Breast epithelium (tissue), 4 donors: Measurements from ENCODE around the gene HLA-DMA. TPM values are rescaled to one million over a fixed set of nuclear protein-coding genes. Genes with fewer than 3 reads are reported as not detected.

Experiments
- DNase-seq, 2 donors: peaks; one replicate each; pipeline ENCODE4 v3.0.0-alpha.2; 2019; ENCODE audit warnings: low spot score in 2 of 2
- H3K27ac ChIP-seq, 2 donors: fragments of 200-600 bp; sonication (generic) in 1 of 2; one replicate each; pipeline ENCODE4 v1.5.1; 2016 to 2019; ENCODE audit warnings: mild to moderate bottlenecking in 1 of 2
- H3K27me3 ChIP-seq, 2 donors: fragments of 200-600 bp; sonication (generic) in 1 of 2; one replicate each; pipeline versions ENCODE4 v1.5.1 to v1.6.0; 2017 to 2019; ENCODE audit warnings: control low read depth in 1 of 2, mild to moderate bottlenecking in 1 of 2
- H3K36me3 ChIP-seq: fragments of 200-600 bp; one replicate; pipeline ENCODE4 v1.5.1; 2019
- H3K4me1 ChIP-seq, 2 donors: fragments of 200-600 bp; sonication (generic); one replicate each; pipeline ENCODE4 v1.5.1; 2016 to 2019; ENCODE audit warnings: control low read depth in 1 of 2
- H3K4me3 ChIP-seq, 3 donors: fragments of 200-600 bp; sonication (generic); 1 replicate in 2 of 3; 2 replicates in 1 of 3; pipeline ENCODE4 v1.5.1; 2016 to 2019; ENCODE audit warnings: mild to moderate bottlenecking in 3 of 3, moderate library complexity in 2 of 3
- H3K9me3 ChIP-seq, 2 donors: fragments of 200-600 bp; sonication (generic) in 1 of 2; one replicate each; pipeline ENCODE4 v1.5.1; 2016 to 2019; ENCODE audit warnings: control low read depth in 1 of 2
- POLR2A ChIP-seq: fragments of 450-650 bp; IDR thresholded peaks from one replicate; pipeline ENCODE4 v1.6.1; 2016; ENCODE audit warnings: antibody characterized with exemption, mild to moderate bottlenecking, moderate library complexity
- POLR2AphosphoS5 ChIP-seq, 3 donors: sonication (generic); formaldehyde crosslinking; IDR thresholded peaks; one replicate each; pipeline ENCODE4 v1.6.1; 2017; ENCODE audit warnings: antibody characterized with exemption in 3 of 3
- intact Hi-C: fragments of 100-400 bp; cut with DNase I; formaldehyde crosslinking; loops from one replicate; pipeline ENCODE4 v1.15.1; 2023; ENCODE audit warnings: low total_unique reads
- total RNA-seq, 3 donors: library from RNA; depleted of rRNA; stranded (reverse); fragments of >200 nt; gene quantifications; one replicate each; pipeline ENCODE4 v1.1.0, GENCODE V29; 2016
- TF ChIP-seq, protein P1 (sequence below), 3 donors: fragments of 450-650 bp; IDR thresholded peaks; one replicate each; pipeline ENCODE4 v1.5.1; 2016 to 2017; ENCODE audit warnings: antibody characterized with exemption in 3 of 3, mild to moderate bottlenecking in 3 of 3, moderate library complexity in 3 of 3

The HLA-DMA gene
- total RNA-seq, 3 donors from 2014 or later, result 28.5 to 41.9 (median 30.9) TPM

GRCh38 chr6:32982702-32983492, 30.0 kb upstream of the HLA-DMA start:
- no peaks in the 10 kb centered on the region for H3K9me3 ChIP-seq
- peak overlapping the region in 1 of 2 donors; percentile 16 for H3K27ac ChIP-seq
- H3K4me3 ChIP-seq, result no peak overlapping the region
- DNase-seq, result no peak
- no peak for TF ChIP-seq POLR2AphosphoS5 (IDR thresholded peaks at IDR 0.05)
- TF ChIP-seq, protein P1, sequence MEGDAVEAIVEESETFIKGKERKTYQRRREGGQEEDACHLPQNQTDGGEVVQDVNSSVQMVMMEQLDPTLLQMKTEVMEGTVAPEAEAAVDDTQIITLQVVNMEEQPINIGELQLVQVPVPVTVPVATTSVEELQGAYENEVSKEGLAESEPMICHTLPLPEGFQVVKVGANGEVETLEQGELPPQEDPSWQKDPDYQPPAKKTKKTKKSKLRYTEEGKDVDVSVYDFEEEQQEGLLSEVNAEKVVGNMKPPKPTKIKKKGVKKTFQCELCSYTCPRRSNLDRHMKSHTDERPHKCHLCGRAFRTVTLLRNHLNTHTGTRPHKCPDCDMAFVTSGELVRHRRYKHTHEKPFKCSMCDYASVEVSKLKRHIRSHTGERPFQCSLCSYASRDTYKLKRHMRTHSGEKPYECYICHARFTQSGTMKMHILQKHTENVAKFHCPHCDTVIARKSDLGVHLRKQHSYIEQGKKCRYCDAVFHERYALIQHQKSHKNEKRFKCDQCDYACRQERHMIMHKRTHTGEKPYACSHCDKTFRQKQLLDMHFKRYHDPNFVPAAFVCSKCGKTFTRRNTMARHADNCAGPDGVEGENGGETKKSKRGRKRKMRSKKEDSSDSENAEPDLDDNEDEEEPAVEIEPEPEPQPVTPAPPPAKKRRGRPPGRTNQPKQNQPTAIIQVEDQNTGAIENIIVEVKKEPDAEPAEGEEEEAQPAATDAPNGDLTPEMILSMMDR (IDR thresholded peaks at IDR 0.05), result no peak
- no peak for TF ChIP-seq POLR2A
- peaks cover 12% of the 10 kb centered on the region for H3K36me3 ChIP-seq
- H3K4me1 ChIP-seq, result no peaks in the 10 kb centered on the region
- intact Hi-C loops, result loop anchor here (5.0 kb wide), 1 partner anchor 106 kb away; no protein-coding TSS in a partner anchor
- no peaks in the 10 kb centered on the region for H3K27me3 ChIP-seq

GRCh38 chr6:32982084-32982701, 29.3 kb upstream of the HLA-DMA start:
- Histone ChIP-seq H3K27me3 (no peaks in the 10 kb centered on the region), H3K4me3 (no peak overlapping the region), H3K4me1 (no peaks in the 10 kb centered on the region), H3K9me3 (no peaks in the 10 kb centered on the region), H3K36me3 (peaks cover 17% of the 10 kb centered on the region), H3K27ac (peak overlapping the region in 1 of 2 donors; percentile 4)
- DNase-seq, result no peak
- intact Hi-C loops, result loop anchor here (5.0 kb wide), 1 partner anchor 105 kb away; no protein-coding TSS in a partner anchor
- TF ChIP-seq POLR2A (no peak), POLR2AphosphoS5 (IDR thresholded peaks at IDR 0.05) (no peak)
- TF ChIP-seq, protein P1 (IDR thresholded peaks at IDR 0.05), result no peak

DNA sequence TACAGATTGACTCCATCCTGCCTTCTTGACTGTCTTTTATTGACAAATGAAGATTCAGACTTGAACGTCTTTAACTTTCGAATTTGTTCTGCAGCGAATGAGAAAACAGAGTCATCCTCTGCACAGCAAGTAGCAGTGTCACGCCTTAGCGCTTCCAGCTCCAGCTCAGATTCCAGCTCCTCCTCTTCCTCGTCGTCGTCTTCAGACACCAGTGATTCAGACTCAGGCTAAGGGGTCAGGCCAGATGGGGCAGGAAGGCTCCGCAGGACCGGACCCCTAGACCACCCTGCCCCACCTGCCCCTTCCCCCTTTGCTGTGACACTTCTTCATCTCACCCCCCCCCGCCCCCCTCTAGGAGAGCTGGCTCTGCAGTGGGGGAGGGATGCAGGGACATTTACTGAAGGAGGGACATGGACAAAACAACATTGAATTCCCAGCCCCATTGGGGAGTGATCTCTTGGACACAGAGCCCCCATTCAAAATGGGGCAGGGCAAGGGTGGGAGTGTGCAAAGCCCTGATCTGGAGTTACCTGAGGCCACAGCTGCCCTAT, 27.7 kb upstream of the HLA-DMA start:
- DNase-seq, result no peak
- TF ChIP-seq POLR2AphosphoS5 (IDR thresholded peaks at IDR 0.05), result no peak
- TF ChIP-seq POLR2A, result no peak
- TF ChIP-seq, protein P1 (IDR thresholded peaks at IDR 0.05), result no peak
- Histone ChIP-seq H3K4me1 (peaks cover 0 to 9% of the 10 kb centered on the region in 2 donors), H3K27ac (no peak overlapping the region), H3K9me3 (no peaks in the 10 kb centered on the region), H3K4me3 (no peak overlapping the region), H3K36me3 (peaks cover 22% of the 10 kb centered on the region), H3K27me3 (no peaks in the 10 kb centered on the region)
- intact Hi-C loops, result loop anchor here (5.0 kb wide), 1 partner anchor 103 kb away; no protein-coding TSS in a partner anchor

DNA sequence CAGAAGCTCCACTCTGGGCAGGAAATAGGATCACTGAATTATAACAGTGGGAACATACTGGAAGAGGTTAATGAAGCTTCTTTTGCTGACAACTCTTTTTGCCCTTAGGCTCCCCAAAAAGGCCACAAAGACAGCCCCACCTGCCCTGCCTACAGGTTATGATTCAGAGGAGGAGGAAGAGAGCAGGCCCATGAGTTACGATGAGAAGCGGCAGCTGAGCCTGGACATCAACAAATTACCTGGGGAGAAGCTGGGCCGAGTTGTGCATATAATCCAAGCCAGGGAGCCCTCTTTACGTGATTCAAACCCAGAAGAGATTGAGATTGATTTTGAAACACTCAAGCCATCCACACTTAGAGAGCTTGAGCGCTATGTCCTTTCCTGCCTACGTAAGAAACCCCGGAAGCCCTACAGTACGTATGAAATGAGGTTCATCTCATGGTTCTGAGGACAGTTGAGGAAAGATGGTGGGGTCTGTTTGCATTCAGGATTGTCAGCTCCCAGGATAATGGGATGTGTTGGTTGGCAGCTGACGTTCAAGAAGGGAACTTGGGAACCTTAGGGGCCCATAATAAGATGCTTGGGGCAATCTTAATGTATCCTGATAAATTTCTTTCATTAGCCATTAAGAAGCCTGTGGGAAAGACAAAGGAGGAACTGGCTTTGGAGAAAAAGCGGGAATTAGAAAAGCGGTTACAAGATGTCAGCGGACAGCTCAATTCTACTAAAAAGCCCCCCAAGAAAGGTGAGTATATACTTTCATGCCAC, 27.0 kb upstream of the HLA-DMA start:
- Histone ChIP-seq H3K36me3 (peaks cover 22% of the 10 kb centered on the region), H3K4me1 (peaks cover 0 to 9% of the 10 kb centered on the region in 2 donors), H3K27ac (no peak overlapping the region), H3K4me3 (no peak overlapping the region), H3K27me3 (no peaks in the 10 kb centered on the region), H3K9me3 (no peaks in the 10 kb centered on the region)
- intact Hi-C loops, result loop anchor here (5.0 kb wide), 1 partner anchor 103 kb away; no protein-coding TSS in a partner anchor
- TF ChIP-seq POLR2A (no peak), POLR2AphosphoS5 (IDR thresholded peaks at IDR 0.05) (no peak)
- TF ChIP-seq, protein P1 (IDR thresholded peaks at IDR 0.05), result no peak
- DNase-seq, result no peak
